Smooth muscle cell of the pulmonary artery (primary cell): Measurements from ENCODE around the gene FSCB. TPM values are rescaled to one million over a fixed set of nuclear protein-coding genes. Genes with fewer than 3 reads are reported as not detected.

Source experiments
- total RNA-seq: library from RNA; depleted of rRNA; stranded (reverse); fragments of >200 nt; gene quantifications from 2 replicates; pipeline ENCODE4 v1.2.3, GENCODE V29; 2014

The FSCB gene
- total RNA-seq: not detected in 2 replicates

DNA sequence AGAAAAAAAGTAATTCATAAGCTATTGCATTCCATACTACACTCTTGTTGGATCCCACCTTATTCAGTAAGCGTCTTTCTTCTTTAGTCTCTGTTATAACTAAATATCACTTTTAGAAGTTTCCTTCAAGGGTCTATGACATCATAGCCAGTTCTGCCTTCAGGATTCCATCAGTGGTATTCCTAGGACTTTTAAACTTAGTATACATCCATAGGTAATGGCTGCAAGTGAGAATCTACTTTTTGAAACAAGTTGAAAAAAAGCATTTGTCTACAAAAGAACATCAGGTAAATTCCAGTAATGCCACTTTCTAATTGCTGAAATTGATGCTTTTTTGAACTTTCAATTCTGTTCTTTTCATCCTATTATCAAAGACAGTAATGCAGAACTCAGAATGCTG, at the start of gene FSCB:
TSS of gene FSCB (minus strand) at position 101 of the 400 bp plus-strand sequence. CDS start 296 bp downstream, outside the sequence.

